Transverse colon (tissue), 4 donors: ENCODE results near the gene CDK18.
A peak's percentile ranks its signal among the peaks of the same experiment; 100 is the strongest.

ENCODE experiments used
- CTCF ChIP-seq, 5 experiments: fragments of 200-600 bp in 3 of 5; fragments of 450-650 bp in 2 of 5; sonication (generic) in 3 of 5; IDR thresholded peaks; 1 replicate in 2 of 5; 2 replicates in 3 of 5; pipeline ENCODE4 v1.5.1; 2016 to 2017; ENCODE audit warnings: antibody characterized with exemption in 5 of 5, inconsistent platforms in 3 of 5, mild to moderate bottlenecking in 2 of 5, moderate library complexity in 1 of 5
- POLR2A ChIP-seq: fragments of 450-650 bp; IDR thresholded peaks from one replicate; pipeline ENCODE4 v1.6.1; 2016; ENCODE audit warnings: antibody characterized with exemption, mild to moderate bottlenecking, moderate library complexity
- POLR2AphosphoS5 ChIP-seq, 3 donors: sonication (generic); formaldehyde crosslinking; IDR thresholded peaks; one replicate each; pipeline ENCODE4 v1.6.1; 2016; ENCODE audit warnings: antibody characterized with exemption in 3 of 3

GRCh38 chr1:205495237-205495823, 9.1 kb upstream of the CDK18 start:
- TF ChIP-seq CTCF (IDR thresholded peaks at IDR 0.05): peak in 1 of 5 experiments; percentile 9
- no peak for TF ChIP-seq POLR2A
- TF ChIP-seq POLR2AphosphoS5 (IDR thresholded peaks at IDR 0.05): peak in 1 of 3 donors; percentile 11
